Panc1 (cell line): ENCODE data around the gene FOXG1. TPM values are rescaled to one million over a fixed set of nuclear protein-coding genes. Genes with fewer than 3 reads are reported as not detected.

Experiments
- ATAC-seq: fragments of 200-7000 bp; cut with Tn5 transposase; 2 replicates; pipeline ENCODE4 v1.9.1; 2020; ENCODE audit warnings: mild to moderate bottlenecking, moderate library complexity
- BruUV-seq: library from RNA; stranded (reverse); fragments of 400-500 nt; replicated peaks from 2 replicates; lab custom pipeline; 2021; lab: Mats Ljungman, UMichigan
- CTCF ChIA-PET: fragments of 300-600 bp; sonication (Branson Sonifier 250); formaldehyde crosslinking; loops from one replicate; lab custom pipeline; 2022; ENCODE audit warnings: antibody characterized with exemption; lab: Charles Lee
- POLR2A ChIA-PET: fragments of 300-600 bp; sonication (Branson Sonifier 250); formaldehyde crosslinking; loops from one replicate; lab custom pipeline; 2022; ENCODE audit warnings: antibody characterized with exemption; lab: Charles Lee
- DNase-seq: peaks from one replicate; pipeline ENCODE4 v3.0.0-alpha.2; 2010; ENCODE audit warnings: low read depth, low spot score
- H3K27ac ChIP-seq: 2 replicates; pipeline ENCODE4 v1.5.1; 2011; ENCODE audit warnings: mild to moderate bottlenecking, low read length, inconsistent platforms
- H3K27me3 ChIP-seq: fragments of 200-500 bp; sonication (Bioruptor generic); 2 replicates; pipeline ENCODE4 v1.6.0; 2014; ENCODE audit warnings: low read length, inconsistent platforms; ENCODE audit not compliant: control insufficient read depth, insufficient read depth
- H3K36me3 ChIP-seq: fragments of 200-500 bp; sonication (Bioruptor generic); 2 replicates; pipeline ENCODE4 v1.5.1; 2014; ENCODE audit warnings: inconsistent platforms, mild to moderate bottlenecking, low read length, moderate library complexity; ENCODE audit not compliant: control insufficient read depth, insufficient read depth
- H3K4me1 ChIP-seq: 2 replicates; pipeline ENCODE4 v1.5.1; 2011; ENCODE audit warnings: inconsistent platforms, mild to moderate bottlenecking, low read length, moderate library complexity; ENCODE audit not compliant: control insufficient read depth, insufficient read depth
- H3K4me3 ChIP-seq, 2 experiments: 2 replicates each; pipeline ENCODE4 v1.5.1; 2011 to 2012; ENCODE audit warnings: low read depth in 2 of 2, low read length in 2 of 2, mild to moderate bottlenecking in 2 of 2, inconsistent platforms in 1 of 2, moderate library complexity in 1 of 2
- H3K9me3 ChIP-seq: fragments of 200-500 bp; sonication (Bioruptor generic); 2 replicates; pipeline ENCODE4 v1.5.1; 2014; ENCODE audit warnings: low read depth, mild to moderate bottlenecking, inconsistent platforms, low read length, moderate library complexity; ENCODE audit not compliant: control insufficient read depth, insufficient read depth
- POLR2AphosphoS5 ChIP-seq: IDR thresholded peaks from 2 replicates; pipeline ENCODE4 v1.6.1; 2012; ENCODE audit warnings: mild to moderate bottlenecking, low read depth, low read length, moderate library complexity
- SIN3A ChIP-seq: IDR thresholded peaks from 2 replicates; pipeline ENCODE4 v1.6.1; 2012; ENCODE audit warnings: low read depth, mild to moderate bottlenecking, low read length, moderate library complexity, borderline replicate concordance; ENCODE audit not compliant: insufficient read depth
- TCF7L2 ChIP-seq: IDR thresholded peaks from 2 replicates; pipeline ENCODE4 v1.6.1; 2011; ENCODE audit warnings: mild to moderate bottlenecking, low read depth, low read length, inconsistent platforms
- in situ Hi-C: cut with HindIII; loops from 2 replicates; pipeline ENCODE4 v1.10.0; 2016; ENCODE audit warnings: low sequenced_read_pairs, low pct_unique_long_range_greater_than_20kb
- intact Hi-C: fragments of 100-400 bp; cut with micrococcal nuclease; formaldehyde crosslinking; loops from one replicate; pipeline ENCODE4 v1.10.0; 2022; ENCODE audit not compliant: unreplicated experiment
- total RNA-seq: library from RNA; stranded (reverse); gene quantifications from one replicate; pipeline ENCODE4 v1.2.1, GENCODE V29; 2021; ENCODE audit not compliant: unreplicated experiment
- TF ChIP-seq, protein P1 (sequence below), 2 experiments: IDR thresholded peaks; 2 replicates each; pipeline ENCODE4 v1.6.1; 2011 to 2012; ENCODE audit warnings: low read depth in 2 of 2, control low read depth in 1 of 2, low read length in 1 of 2, mild to moderate bottlenecking in 1 of 2, moderate library complexity in 1 of 2; ENCODE audit not compliant: insufficient read depth in 1 of 2
- TF ChIP-seq, protein P2 (sequence below): fragments of 450-650 bp; IDR thresholded peaks from 2 replicates; pipeline ENCODE4 v1.5.1; 2017; ENCODE audit warnings: mild to moderate bottlenecking

The FOXG1 gene
- total RNA-seq, 1 experiment from 2014 or later, result not detected

DNA sequence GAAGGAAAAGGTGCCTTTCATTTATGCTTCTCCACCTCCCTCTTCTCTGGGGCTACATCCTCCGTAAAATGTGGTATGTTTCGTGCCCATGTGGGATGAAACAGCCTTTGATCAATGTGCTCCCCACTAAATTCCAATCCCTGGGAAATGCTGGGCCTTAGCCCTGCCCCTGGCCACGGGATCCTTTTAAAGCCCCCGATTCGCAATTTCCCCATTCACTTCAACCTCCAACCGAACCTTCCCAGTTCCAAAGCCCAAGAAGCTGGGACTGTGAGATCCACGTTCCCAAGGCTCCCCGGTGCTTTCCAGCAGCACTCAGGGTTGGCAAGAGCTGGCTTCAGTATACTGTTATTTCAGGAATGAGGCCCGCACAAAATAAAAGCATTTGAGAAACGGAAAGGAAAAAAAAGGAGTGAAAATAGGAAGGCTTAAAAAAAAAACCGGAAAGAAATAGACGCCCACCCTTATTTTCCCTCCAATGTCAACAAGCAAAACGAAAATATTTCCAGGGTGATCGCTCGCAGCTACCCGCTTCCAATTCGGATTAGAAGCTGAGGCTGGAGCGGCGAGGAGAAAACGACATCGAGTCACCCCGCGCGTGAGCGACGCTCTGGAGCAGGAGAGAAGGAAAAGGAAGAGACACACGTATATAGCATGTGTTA, 1.3 kb upstream of the FOXG1 start:
- Histone ChIP-seq H3K27ac (no peak overlapping the region), H3K9me3 (no peaks in the 10 kb centered on the region), H3K36me3 (no peaks in the 10 kb centered on the region), H3K27me3 (no peaks in the 10 kb centered on the region), H3K4me1 (no peaks in the 10 kb centered on the region), H3K4me3 (no peak overlapping the region)
- ATAC-seq (no peak), DNase-seq (no peak)
- in situ Hi-C loops, result loop anchor here (25.0 kb wide), 1 partner anchor 772 kb away; no protein-coding TSS in a partner anchor
- ChIA-PET POLR2A (no interaction called here), CTCF (no interaction called here)
- no TSS peak for BruUV-seq
- TF ChIP-seq POLR2AphosphoS5 (no peak), SIN3A (no peak), TCF7L2 (no peak)
- TF ChIP-seq, protein P1, sequence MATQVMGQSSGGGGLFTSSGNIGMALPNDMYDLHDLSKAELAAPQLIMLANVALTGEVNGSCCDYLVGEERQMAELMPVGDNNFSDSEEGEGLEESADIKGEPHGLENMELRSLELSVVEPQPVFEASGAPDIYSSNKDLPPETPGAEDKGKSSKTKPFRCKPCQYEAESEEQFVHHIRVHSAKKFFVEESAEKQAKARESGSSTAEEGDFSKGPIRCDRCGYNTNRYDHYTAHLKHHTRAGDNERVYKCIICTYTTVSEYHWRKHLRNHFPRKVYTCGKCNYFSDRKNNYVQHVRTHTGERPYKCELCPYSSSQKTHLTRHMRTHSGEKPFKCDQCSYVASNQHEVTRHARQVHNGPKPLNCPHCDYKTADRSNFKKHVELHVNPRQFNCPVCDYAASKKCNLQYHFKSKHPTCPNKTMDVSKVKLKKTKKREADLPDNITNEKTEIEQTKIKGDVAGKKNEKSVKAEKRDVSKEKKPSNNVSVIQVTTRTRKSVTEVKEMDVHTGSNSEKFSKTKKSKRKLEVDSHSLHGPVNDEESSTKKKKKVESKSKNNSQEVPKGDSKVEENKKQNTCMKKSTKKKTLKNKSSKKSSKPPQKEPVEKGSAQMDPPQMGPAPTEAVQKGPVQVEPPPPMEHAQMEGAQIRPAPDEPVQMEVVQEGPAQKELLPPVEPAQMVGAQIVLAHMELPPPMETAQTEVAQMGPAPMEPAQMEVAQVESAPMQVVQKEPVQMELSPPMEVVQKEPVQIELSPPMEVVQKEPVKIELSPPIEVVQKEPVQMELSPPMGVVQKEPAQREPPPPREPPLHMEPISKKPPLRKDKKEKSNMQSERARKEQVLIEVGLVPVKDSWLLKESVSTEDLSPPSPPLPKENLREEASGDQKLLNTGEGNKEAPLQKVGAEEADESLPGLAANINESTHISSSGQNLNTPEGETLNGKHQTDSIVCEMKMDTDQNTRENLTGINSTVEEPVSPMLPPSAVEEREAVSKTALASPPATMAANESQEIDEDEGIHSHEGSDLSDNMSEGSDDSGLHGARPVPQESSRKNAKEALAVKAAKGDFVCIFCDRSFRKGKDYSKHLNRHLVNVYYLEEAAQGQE (IDR thresholded peaks at IDR 0.05; ENCODE audit: insufficient read depth in 1 of 2, low read depth in 2 of 2, low read length in 1 of 2), result no peak
- TF ChIP-seq, protein P2, sequence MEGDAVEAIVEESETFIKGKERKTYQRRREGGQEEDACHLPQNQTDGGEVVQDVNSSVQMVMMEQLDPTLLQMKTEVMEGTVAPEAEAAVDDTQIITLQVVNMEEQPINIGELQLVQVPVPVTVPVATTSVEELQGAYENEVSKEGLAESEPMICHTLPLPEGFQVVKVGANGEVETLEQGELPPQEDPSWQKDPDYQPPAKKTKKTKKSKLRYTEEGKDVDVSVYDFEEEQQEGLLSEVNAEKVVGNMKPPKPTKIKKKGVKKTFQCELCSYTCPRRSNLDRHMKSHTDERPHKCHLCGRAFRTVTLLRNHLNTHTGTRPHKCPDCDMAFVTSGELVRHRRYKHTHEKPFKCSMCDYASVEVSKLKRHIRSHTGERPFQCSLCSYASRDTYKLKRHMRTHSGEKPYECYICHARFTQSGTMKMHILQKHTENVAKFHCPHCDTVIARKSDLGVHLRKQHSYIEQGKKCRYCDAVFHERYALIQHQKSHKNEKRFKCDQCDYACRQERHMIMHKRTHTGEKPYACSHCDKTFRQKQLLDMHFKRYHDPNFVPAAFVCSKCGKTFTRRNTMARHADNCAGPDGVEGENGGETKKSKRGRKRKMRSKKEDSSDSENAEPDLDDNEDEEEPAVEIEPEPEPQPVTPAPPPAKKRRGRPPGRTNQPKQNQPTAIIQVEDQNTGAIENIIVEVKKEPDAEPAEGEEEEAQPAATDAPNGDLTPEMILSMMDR, result no peak
- intact Hi-C loops, result no loop called here

DNA sequence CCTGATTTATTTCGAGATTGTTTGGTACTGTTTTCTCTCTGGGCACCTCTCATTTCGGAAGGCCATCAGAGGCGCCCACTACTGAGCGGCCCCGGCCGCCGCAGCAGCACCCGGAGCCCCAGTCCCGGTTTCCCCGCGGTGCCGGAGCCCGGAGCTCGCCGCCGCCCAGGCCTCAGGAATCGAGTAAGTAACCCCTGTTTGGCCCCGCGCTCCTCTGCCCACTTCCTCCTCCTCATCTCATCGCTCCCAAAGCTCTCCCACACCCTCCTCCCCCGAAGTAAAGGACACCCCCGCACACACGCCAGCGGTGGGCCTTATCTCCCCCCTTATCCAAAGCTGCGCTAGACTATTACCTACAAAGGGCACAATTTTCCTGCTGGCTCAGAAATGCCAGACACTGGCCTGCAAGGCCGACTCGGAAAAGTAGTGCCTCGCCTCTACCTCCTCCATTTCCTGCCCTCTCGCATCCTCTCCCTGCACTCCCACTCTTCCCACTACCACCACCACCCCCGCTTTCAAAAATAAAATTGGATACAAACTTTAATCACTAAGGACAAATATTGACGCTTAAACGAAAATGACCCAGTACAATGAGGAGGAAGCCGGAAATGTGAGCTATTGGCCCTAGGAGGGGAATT, 637 bp upstream of the FOXG1 start:
- no peaks in the 10 kb centered on the region for H3K36me3 ChIP-seq
- no peaks in the 10 kb centered on the region for H3K27me3 ChIP-seq
- TF ChIP-seq, protein P1 (IDR thresholded peaks at IDR 0.05; ENCODE audit: insufficient read depth in 1 of 2, low read depth in 2 of 2, low read length in 1 of 2), result no peak
- TF ChIP-seq, protein P2, result no peak
- TF ChIP-seq TCF7L2, result no peak
- TF ChIP-seq SIN3A, result no peak
- TF ChIP-seq POLR2AphosphoS5, result no peak
- in situ Hi-C loops, result loop anchor here (25.0 kb wide), 1 partner anchor 771 kb away; no protein-coding TSS in a partner anchor
- CTCF ChIA-PET, result no interaction called here
- ATAC-seq (no peak), DNase-seq (no peak)
- POLR2A ChIA-PET, result no interaction called here
- no peak overlapping the region for H3K27ac ChIP-seq
- intact Hi-C loops, result no loop called here
- H3K9me3 ChIP-seq, result no peaks in the 10 kb centered on the region
- H3K4me1 ChIP-seq, result no peaks in the 10 kb centered on the region
- H3K4me3 ChIP-seq, result no peak overlapping the region
- no TSS peak for BruUV-seq
